Activated CD8-positive, alpha-beta memory T cell treated with anti-CD3 and anti-CD28 coated beads, Interleukin-2, amount 50 U/mL, for 24 hours (primary cell): ENCODE results near the gene SH2B3.

Experiments used
- DNase-seq: peaks from one replicate; pipeline ENCODE4 v3.0.0-alpha.2; 2020; ENCODE audit errors: extremely low read depth

SH2B3 gene

DNA sequence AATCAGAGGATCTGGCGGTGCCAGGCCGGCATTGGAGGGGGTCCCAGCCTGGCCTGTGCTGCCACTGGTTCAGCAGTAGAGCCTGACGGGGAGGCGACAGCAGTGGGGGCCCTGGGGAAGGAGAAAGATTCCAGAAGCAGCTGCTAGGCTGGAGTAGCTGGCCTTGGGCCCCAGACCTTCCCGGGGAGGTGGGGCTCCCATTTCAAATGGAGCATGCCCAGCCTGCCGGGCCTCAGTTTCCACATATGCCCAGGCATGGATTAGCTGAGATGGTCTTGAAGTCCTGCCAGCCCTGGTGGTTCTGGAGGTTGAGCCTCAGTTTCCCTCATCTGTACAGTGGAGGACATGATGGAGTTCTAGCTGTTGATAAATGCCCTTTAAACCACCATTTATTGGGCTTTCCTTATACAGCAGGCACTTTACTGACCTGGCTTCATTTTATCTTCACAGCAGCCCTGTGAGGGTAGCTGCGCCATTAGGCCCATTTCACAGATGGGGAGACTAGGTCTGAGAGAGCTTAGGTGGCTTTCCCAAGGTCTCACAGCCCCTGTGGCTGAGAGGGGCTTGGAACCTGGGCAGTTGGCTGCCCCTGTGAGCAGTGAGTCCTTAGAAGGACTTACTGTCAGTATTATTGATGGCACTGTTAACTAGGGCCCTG is 21.8 kb downstream of the SH2B3 start:
- DNase-seq, result no peak

DNA sequence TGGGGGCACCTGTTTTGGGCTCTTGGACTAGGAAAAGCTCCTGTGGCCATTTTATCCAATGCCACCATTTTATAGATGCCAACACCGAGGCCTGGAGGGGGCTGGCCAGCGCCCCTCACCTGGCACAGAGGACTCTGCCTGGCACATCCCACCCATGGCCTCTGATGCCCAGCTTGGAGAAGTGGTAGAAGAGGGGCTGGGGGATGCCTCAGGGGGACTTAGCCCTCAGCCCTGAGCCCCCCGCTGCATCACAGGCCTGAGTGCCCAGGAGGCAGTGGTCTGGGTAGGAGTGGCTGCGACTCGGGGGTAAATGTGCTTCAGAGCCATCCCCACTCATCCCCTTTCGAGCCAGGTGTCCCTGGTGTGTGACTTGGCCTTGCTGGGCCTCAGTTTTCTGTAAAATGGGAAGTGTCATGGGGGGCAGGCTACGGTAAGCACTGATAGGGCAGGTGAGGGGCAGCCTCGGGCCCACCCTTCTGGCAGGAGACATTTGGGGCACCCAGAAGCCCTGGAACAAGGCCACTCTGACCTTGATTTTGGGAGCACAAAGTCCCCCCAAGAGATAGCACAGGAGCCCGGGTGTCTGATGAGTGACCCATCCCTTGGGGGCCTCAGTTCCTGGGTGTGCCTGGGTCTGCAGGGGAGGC is 22.5 kb downstream of the SH2B3 start:
- DNase-seq, result no peak

DNA sequence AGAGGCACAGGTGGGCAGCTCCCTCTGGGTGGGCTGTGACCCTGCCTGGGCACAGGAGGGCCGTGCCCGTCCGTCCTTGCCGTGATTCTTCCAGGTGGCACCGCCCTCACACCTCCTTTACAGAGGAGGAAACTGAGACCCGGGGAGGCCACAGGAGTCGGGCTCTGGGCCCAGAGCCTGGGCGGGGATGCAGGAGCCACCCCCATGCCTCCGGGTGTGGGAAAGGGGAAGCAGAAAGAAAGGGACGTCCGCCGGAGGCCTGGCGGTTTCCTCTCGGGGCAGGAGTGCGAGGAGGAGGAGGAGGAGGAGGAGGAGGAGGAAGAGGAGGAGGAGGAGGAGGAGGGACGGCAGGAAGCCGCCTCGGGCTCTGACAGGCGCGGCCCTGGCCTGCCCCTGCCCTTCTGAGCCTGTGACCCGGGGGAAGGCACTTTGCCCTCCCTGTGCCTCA is 23.0 kb downstream of the SH2B3 start:
- DNase-seq, result no peak

DNA sequence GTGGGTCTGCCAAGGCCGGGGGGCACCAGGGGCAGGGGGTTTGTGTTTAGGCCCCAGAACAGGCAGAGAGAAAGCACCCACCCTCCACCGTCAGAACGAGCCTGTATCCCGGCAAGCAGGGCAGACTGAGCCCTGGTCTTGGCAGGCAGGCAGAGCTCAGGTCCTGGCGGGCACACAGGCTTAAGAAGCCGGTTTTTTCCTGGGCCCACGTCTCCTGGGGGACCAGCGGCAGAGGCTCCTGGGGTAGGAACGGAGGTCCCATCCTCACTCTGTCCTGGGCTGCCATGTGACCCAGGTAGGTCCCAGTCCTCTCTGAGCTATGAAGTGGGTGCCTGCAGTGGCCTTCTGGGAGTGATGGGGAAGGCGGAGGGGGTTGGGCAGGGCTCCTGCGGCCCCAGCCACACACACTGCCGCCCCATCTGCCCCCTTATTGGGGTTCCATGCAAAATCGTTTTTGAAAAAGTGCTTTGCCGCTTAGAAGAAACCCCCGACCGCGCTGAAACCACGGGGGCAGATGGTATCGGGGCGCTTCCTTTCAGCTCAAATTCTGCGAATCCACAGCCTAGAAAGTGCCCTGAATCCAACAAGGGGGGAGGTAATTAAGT is 24.2 kb downstream of the SH2B3 start:
- no peak for DNase-seq

DNA sequence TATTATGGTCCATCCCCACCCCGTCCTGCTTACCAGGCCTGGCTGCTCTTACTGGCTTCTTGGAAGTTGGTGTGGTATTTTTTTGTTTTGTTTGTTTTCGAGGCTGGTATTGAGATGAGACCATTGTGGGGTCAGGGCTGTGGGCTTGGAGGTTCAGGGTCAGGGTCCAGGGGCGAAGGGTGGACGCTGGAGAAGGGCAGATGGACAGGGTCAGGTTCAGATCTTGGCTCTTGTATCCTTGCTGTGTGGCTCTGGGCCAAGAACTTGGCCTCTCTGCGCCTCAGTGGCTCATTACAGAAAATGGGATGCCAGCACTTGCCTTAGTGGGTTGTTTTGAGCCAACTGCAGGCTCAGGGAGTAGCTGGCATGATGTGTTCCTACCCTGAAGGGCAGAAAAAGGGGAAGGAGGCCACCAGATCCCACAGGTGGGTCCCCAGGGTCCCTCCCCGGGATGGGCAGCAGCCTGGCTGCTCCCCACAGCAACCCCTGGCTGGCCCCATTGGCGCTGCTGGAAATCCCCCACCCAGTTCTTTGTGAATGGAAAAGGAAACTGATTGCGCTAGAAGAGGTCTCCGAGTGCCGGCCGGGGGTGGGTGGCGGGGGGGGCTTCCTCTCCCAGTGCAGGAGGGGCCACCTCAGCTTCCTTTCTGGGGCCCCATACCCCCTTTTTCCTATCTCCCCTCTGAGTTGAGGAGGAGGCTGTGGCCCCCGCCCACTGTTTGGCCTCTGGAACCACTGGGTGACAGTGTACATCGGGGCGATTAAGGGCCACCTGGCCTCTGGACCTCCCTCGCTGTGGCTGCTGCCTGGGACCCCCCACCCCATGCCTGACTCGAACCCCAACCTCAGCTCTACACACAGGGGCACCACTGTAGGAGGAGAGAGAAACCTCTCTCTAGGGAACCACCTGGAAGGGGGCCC is 25.0 kb downstream of the SH2B3 start:
- no peak for DNase-seq

DNA sequence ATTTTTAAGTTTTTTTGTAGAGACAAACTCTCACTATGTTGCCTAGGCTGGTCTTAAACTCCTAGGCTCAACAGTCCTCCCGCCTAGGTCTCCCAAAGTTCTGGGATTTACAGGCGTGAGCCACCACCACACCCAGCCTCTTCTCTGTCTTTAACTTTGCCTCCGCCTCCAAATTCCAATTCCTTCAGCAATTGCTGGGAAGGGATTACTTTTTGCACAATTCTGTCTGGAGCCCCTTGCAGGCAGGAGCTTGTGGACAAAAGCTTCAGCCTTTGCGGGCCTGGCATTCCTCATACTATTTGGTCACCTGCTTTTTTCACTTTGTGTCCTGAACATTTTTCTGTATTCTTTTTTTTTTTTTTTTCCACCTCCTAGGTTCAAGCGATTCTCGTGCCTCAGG is 26.0 kb downstream of the SH2B3 start:
- DNase-seq, result no peak

DNA sequence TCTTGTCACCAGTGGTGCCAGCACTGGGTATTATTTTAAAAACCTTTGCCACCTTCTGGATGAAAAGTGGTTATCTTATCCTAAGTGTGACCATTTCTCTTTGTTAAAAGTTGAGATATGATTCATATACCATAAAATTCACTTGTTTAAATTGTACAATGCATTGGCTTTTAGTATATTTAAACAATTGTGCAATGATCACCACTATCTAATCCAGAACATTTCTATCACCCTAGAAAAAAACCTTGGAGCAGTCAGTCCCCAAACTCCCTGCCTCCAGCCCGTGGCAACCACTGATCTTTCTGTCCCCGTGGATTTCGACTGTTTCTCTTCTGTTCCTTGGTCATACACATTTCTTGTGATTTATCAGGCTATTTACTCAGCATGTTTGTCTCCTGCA is 28.3 kb downstream of the SH2B3 start:
- DNase-seq, result no peak

DNA sequence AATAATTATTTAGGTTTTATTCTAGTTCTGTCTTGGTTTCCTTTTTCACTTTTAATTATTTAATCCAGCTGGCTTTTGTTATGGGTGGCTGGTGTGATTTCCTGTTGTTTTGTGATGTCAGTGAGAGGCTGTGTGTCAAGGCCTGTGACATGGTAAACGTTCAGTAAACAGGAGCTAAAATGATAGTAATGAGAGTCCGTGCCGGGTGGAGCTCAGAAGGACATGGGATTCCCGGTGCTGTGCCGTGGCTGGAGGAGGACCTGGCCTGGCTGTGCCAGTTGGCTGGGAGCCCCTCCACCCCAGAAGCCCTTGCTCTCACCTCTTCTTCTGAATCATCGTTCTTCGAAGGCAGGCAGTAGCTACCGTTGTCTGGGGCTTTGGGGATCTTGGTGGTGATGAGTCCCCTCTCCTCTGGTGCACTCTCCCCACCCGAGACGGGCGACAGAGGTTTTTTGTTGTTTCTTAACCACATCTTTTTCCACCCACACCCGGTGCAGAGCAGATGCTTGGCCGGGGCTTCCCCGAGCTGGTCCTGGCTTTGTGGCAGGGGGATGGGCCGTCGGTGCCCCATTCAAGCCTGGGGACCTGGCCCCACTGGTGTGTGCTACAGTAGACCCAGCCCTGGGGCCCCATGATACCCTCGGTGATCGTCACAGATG is 29.1 kb downstream of the SH2B3 start:
- DNase-seq, result peak; percentile 71

DNA sequence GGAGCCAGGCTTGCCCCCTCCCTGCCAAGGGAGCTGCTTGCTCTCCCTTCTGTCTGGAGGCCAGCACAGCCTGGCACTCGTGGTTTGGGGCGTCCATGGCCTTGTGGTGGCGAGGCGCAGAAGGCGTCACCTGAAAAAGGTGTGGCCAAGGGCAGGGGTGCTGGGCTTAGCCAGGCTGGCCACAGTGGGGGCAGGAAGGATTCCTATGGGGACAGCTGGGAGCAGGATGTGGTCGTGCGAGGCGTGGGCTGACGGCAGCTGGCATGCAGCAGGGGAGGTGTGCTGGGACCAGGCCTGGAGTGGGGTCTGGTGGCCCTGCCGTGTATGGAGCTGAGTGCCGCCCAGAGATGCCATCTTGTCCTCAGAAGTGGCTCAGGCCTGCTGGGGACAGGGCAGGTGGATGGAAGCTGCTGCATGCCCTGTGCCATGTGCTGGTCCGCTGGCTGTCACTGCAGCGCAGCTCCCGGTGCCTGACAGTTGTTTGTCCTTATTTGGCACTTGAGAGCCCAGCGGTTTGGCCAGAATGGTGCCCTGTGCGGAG is 30.0 kb downstream of the SH2B3 start:
- DNase-seq, result no peak

DNA sequence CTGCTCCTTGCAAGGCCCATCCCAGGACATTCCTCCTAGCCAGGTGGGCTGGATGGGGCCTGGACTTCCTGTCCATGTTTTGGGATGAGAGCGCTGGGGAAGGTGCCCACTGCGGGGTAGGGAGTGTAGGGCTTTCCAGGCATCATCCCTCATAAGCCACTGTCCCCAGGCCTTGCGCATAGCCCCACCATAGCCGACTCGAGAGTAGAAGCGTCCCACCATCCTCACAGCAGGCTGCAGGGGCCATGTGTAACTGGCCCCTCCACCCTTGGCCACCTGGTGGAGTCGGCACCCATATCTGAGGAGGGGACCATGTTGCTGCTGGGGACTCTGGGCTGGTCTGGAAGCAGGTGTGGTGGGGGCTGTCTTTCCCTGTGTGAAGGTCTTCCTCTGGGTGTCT is 30.5 kb downstream of the SH2B3 start:
- no peak for DNase-seq

DNA sequence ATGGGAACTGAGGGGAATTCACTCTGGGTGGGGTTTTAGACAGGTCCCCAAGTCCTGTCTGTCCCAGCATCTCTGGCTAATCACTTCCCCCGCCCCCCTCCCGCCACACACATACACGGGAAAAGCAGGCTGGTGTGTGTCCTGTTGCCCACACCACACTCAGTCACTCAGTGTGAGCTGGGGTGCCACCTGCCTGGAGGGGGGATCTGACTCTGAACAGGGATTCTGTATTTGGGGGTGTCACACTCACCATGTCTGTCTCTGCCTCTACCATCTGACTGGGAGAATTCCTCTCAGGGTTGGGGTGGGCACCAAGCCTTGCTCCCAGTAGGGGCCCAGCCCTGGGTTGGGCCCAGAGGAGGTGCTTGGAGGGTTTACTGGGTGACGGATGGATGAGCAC is 31.1 kb downstream of the SH2B3 start:
- no peak for DNase-seq

DNA sequence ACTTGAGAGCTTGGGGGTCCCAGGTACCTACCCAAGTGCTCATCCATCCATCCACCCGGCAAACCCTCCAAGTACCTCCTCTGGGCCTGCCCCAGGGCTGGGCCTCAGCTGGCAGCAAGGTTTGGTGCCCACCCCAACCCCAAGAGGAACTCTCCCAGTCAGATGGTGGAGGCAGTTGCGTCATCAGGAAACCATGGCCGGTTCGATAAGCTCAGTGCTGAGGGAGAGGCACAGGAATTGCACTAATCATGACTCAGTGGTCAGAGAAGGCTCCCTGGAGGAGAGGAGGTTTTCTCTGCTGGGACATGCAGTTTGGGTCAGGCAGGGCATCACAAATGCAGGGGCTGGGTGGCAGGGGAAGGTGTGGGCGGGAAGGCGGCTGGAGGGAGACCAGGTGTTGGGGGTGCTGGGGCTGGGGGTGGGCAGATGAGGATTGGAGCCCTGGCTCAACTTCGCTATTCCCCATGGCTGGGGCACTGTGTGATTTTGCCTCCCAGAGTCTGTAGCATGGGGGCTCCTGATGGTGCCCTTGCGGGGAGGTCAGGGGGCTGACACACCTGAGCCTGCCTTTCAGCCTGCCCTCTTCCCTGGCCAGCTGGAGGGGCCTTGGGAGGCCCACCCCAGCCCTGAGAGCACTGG is 32.2 kb downstream of the SH2B3 start:
- DNase-seq, result no peak

DNA sequence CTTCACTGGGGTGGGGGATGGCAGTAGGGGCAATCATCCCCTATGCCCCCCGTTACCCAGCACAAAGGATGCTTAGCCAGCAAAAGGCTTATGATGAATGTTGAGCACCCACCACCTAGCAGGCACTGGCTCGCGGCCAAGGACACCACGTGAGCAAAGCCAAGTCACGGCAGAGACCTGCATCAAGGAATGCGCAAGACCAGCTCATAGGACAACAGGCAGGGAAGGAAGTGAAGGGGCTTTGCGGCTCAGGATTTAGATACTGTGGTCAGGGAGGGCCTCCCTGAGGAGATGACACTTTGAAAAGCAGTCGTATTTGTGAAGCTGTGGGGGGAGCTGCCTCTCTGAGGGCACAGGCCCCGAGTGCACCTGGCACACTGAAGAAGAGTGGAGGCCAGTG is 32.8 kb downstream of the SH2B3 start:
- no peak for DNase-seq

DNA sequence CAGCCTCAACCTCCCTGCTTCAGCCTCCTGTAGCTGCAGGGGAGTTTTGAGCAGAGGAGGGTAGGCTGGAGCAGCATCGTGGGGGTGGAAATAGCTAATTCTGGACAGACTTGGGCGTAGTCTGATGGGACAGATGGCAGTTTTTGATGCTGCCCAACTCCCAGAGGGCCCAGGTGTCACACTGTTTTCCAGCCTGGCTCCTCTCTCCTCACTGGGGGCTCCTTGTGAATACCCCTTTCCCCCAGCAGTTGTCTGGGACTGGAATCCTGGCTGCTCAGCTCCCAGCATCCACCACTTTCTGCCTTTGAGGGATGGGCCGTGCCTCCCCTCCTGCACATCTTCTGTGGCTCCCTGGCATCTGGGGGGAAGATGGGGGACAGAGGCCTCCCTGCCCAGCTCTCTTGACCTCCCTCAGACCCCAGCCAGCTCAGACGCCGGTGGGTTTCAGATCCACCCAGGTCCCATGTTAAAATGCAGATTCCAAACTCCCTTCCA is 34.0 kb downstream of the SH2B3 start:
- no peak for DNase-seq

DNA sequence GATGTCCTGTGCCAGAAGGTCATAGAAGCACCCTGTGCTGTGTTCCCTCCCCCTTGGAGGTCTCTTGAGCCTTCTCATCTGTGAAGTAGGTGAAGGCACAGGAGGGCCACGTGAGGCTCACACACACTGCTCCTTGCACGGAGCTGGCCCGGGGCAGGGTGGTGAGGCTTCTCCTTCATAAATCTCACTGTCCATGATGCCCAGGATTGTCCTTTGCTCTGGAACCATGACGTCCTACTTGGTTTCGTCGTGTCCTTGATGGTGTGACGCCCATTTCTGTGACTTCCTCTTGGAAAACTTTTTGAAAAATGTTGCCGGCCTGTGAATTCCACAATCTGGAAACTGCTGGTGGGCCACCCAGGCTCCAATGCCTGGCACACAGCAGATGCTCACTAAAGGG is 34.4 kb downstream of the SH2B3 start:
- DNase-seq, result no peak

DNA sequence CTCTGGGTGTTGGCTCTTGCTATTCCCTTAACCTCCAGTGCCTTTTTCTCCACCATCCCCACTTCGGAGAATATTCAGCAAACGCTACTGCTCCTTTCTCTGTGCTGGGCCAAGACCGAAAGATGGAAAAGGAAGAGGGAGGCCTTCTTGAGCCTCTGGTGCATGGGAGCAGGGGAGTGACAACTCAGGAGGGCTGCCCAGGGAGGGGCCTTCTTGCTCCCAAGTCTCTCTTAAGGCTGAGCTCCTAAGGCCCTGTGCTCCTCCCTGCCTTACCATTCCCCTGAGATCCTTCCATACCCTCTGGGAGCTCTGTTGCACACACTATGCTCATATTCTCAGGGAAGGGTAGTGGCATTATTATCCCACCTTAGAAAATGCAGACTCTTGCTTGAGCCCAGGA is 34.9 kb downstream of the SH2B3 start:
- DNase-seq, result no peak

DNA sequence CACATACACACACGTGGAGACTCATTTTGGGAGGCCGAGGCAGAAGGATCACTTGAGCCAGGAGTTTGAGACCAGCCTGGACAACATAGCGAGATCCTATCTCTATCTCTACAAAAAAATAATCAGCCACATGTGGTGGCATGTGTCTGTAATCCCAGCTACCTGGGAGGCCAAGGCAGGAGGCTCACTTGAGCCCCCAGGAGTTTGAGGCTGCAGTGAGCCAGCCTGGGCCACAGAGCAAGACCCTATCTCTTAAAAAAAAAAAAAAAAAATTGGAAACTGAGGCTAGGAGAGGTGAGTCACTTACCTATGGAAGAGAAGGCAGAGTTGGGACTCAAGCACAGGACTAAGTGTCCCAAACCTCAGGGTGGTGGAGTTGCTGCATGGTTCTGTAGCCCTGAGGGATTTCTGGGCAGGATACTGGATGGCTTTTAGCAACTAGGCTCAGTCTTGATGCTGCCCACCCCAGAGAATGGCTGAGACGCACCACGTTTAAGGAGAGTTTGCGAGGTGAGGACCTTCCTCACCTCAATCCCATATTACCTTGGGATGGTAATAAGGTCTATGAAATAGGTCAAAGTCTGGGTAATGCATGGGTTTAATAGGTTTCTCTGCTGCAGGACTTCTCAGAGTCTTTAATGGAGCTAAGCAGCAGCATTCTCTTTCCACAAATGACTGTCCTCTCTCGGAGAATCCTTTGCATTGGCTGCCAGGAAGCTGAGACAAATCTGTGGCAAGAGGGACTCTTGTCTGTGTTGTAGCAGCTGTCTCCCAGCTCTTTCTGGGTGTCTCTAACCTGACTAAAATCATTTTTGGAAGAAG is 35.6 kb downstream of the SH2B3 start:
- DNase-seq, result no peak

DNA sequence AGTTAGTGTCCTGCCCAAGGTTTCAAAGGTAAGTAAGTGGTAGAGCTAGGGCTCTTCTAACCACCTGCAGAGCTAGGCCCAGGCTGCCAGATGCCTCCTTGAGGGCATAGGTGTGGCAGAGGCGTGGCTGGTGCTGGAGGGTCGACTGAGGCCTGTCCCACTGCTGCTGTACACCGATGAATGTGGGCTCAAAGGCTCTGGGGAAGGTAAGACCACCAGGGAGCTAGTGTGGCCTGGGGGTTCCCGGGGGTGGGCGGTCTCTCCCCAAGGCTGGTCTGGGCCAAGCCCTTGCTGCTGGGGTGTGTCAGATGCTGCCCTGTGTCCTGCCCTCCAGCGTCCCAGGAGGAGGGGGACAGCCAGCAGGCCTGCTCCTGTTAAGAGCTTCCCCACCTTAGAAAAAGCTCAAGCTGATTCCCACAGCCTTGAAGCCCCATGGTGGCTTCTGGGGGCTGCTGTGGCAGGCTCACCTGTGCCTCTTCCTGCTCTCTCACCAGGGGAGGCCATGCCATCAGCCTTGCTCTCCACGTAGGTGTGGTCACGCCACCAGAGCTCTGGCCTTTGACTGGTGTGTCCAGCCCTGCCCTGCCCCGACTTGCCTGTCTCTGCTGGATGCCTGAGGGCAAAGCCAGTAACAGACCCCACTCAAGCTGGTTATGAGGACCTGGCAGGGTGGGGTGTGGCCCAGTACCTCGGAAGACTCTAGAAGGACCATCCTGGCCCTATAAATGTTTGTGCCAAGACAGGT is 36.8 kb downstream of the SH2B3 start:
- no peak for DNase-seq

DNA sequence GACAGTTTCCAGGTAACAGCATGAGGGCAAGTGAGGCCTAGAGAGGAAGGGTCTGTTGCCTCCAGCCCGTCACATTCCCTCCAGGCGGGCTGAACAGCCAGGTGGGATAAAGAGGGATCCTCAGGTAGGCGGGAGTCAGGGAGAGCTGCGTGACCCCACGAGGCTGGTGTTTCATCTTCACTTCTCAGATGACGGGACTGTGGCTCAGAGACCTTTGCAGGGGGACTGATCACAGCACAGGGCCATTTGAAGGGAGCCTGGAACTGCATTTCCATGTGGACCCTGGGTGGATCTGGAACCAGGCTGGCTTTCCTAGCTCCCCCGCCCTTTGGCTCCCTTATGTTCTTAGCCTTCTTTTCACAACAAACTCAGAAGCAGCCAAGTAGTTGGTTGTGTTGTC is 37.4 kb downstream of the SH2B3 start:
- DNase-seq, result no peak
